Heart left ventricle (tissue), 16 donors: Measurements from ENCODE around the gene SLC6A4. TPM values are rescaled to one million over a fixed set of nuclear protein-coding genes. Genes with fewer than 3 reads are reported as not detected.

Experiments used
- ATAC-seq, 4 donors: fragments of 200-7000 bp; cut with Tn5 transposase; one replicate each; pipeline ENCODE4 v1.9.1; 2020 to 2022; ENCODE audit warnings: moderate library complexity in 4 of 4, mild to moderate bottlenecking in 3 of 4, moderate number of reproducible peaks in 1 of 4
- DNase-seq, 5 donors: peaks; one replicate each; pipeline ENCODE4 v3.0.0-alpha.2; 2020
- H3K27ac ChIP-seq, 12 donors: fragments of 200-600 bp; sonication (generic) in 4 of 12; one replicate each; pipeline versions ENCODE4 v1.5.0 to v1.8.0; 2016 to 2022; ENCODE audit warnings: mild to moderate bottlenecking in 2 of 12
- H3K27me3 ChIP-seq, 9 donors: fragments of 200-600 bp; sonication (generic) in 2 of 9; one replicate each; pipeline versions ENCODE4 v1.5.1 to v1.8.0; 2016 to 2022; ENCODE audit warnings: mild to moderate bottlenecking in 3 of 9
- H3K36me3 ChIP-seq, 9 donors: fragments of 200-600 bp; sonication (generic) in 2 of 9; one replicate each; pipeline versions ENCODE4 v1.5.0 to v1.8.0; 2018 to 2022; ENCODE audit warnings: mild to moderate bottlenecking in 2 of 9
- H3K4me1 ChIP-seq, 12 donors: fragments of 200-600 bp; sonication (generic) in 4 of 12; one replicate each; pipeline versions ENCODE4 v1.5.0 to v1.8.0; 2016 to 2022; ENCODE audit warnings: mild to moderate bottlenecking in 3 of 12
- H3K4me3 ChIP-seq, 12 donors: fragments of 200-600 bp; sonication (generic) in 4 of 12; one replicate each; pipeline versions ENCODE4 v1.5.0 to v1.8.0; 2017 to 2022; ENCODE audit warnings: mild to moderate bottlenecking in 9 of 12, moderate library complexity in 4 of 12
- H3K9me3 ChIP-seq, 12 donors: fragments of 200-600 bp; sonication (generic) in 4 of 12; one replicate each; pipeline versions ENCODE4 v1.5.0 to v1.8.0; 2016 to 2022; ENCODE audit warnings: mild to moderate bottlenecking in 1 of 12
- POLR2A ChIP-seq, 2 donors: fragments of 450-650 bp; IDR thresholded peaks; one replicate each; pipeline ENCODE4 v1.6.1; 2017; ENCODE audit warnings: antibody characterized with exemption in 2 of 2, mild to moderate bottlenecking in 2 of 2, moderate library complexity in 2 of 2
- WGBS, 4 donors: extraction: QIAGEN DNeasy Blood & Tissue Kit in 2 of 4; methylation state at CpG; one replicate each; pipeline versions ENCODE4 v1.1.5 to v1.1.7; 2013 to 2018; 5-methylcytosine and 5-hydroxymethylcytosine counted together
- intact Hi-C, 10 donors: fragments of 100-400 bp; cut with DNase I; formaldehyde crosslinking; loops; one replicate each; pipeline versions ENCODE4 v1.11.1 to v1.14.2; 2022
- polyA plus RNA-seq, 2 donors: library from polyadenylated mRNA; stranded (reverse); fragments of 200-250 nt; gene quantifications; one replicate each; pipeline ENCODE4 v1.2.3, GENCODE V29; 2013
- total RNA-seq, 9 donors: library from RNA; depleted of rRNA in 2 of 9; stranded (reverse); fragments of >200 nt in 2 of 9; fragmentation: NEBNext Ultra II Directional in 3 of 9; extraction: Animal tissue kit (Norgen Biotek cat#: 25700) in 3 of 9; gene quantifications; one replicate each; pipeline versions ENCODE4 v1.1.0 to v1.2.4, GENCODE V29; 2016 to 2023
- TF ChIP-seq, protein P1 (sequence below), 12 donors: fragments of 200-600 bp; sonication (generic) in 4 of 12; IDR thresholded peaks; one replicate each; pipeline versions ENCODE4 v1.5.0 to v1.8.0; 2018 to 2022; ENCODE audit warnings: antibody characterized with exemption in 12 of 12, mild to moderate bottlenecking in 5 of 12
- donor health status: ischemic (EF 13 %, LVEDD 7.1; RV severe dilation, severe dysfunction).
- donor health status: healthy with polysubstance abuse.
- donor health status: DM: no; HTN: yes; CAD: no.
- donor health status: DM: no; HTN: no; CAD: no.
- donor health status: ischemic (EF 25% LVEDD 6.9; RV normal size, moderate dysfunction).
- donor health status: ischemic (EF 25% LVEDD 5.7; RV mildly dilated, moderate dysfunction).
- donor health status: healthy.
- donor health status: DM: yes; HTN: yes; CAD: no.
- donor health status: ischemic (EF 35%, LVEDD 5.7; RV mildly dilated, moderate dysfunction).
- donor health status: nonischemic (EF 11% LVEDD 7.7; RV severe dilation, severe dysfunction).
- donor health status: DM: yes; HTN: yes; CAD: no.
- donor health status: PGD.
- donor health status: ischemic (EF 29% LVEDD 5.4; RV normal size, mild dysfunction).
- donor health status: nonischemic (EF 23%, LVEDD 6.1; RV moderate dilation, normal function).

SLC6A4 gene
- total and polyA plus RNA-seq, 11 donors = 0.04 to 1.8 (median 0.17) TPM; not detected in 4

DNA sequence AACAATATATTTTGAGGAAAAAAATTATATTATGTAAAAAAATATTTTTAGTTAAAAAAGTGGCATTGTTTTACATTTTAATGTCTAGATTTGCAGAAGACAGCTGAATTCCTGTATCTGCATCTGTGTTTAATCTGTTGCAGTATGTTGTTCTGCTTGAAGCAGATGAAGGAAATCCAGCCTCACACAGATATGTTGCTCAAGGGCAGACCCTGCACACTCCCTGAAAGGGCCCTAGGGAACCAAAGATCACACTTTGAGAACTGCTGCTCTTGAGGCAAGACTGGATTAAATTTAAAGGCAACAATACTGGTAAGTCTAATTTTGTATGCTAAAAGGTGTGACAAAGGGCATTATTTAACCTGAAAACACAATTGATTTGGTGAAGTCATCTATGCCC is 16.4 kb upstream of the SLC6A4 start:
- intact Hi-C loops = loop anchor here in 1 of 10 donors (10.0 kb wide), 1 partner anchor 57 kb away; no protein-coding TSS in a partner anchor

DNA sequence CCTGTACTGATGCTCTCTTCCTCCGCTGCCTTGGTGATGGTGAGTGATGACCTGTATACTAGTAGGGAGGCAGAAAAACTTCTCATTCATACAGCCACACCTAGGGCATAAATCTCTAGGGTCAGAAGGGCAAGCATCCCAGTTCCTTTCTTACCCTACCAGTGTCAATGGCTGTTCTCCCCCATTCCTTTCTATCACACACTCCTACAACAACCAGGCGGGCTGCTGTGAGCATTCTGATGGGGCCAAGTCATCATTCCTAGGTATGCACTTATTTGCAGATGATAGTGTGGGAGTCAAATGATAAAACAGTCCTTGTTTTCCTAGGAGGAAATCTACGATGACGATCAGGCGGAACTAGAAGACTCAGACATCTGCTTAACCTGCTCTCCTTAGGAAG is 14.0 kb upstream of the SLC6A4 start:
- no peak overlapping the region for H3K27ac ChIP-seq
- ATAC-seq (no peak), DNase-seq (no peak)
- H3K9me3 ChIP-seq = no peaks in the 10 kb centered on the region
- H3K27me3 ChIP-seq = no peaks in the 10 kb centered on the region
- TF ChIP-seq POLR2A (IDR thresholded peaks at IDR 0.05) = no peak
- TF ChIP-seq, protein P1, sequence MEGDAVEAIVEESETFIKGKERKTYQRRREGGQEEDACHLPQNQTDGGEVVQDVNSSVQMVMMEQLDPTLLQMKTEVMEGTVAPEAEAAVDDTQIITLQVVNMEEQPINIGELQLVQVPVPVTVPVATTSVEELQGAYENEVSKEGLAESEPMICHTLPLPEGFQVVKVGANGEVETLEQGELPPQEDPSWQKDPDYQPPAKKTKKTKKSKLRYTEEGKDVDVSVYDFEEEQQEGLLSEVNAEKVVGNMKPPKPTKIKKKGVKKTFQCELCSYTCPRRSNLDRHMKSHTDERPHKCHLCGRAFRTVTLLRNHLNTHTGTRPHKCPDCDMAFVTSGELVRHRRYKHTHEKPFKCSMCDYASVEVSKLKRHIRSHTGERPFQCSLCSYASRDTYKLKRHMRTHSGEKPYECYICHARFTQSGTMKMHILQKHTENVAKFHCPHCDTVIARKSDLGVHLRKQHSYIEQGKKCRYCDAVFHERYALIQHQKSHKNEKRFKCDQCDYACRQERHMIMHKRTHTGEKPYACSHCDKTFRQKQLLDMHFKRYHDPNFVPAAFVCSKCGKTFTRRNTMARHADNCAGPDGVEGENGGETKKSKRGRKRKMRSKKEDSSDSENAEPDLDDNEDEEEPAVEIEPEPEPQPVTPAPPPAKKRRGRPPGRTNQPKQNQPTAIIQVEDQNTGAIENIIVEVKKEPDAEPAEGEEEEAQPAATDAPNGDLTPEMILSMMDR (IDR thresholded peaks at IDR 0.05) = no peak
- intact Hi-C loops = no loop called here
- H3K4me3 ChIP-seq = no peak overlapping the region
- WGBS, 4 donors = 95 to 100% (median 96%) methylated on average over 5 of the region's 5 CpGs
- H3K36me3 ChIP-seq = peaks cover 0 to 78% (median 55%) of the 10 kb centered on the region in 9 donors
- peaks cover 0 to 12% (median 0%) of the 10 kb centered on the region in 12 donors for H3K4me1 ChIP-seq

More for the DNA sequence above, 16.4 kb upstream of the SLC6A4 start:
- Histone ChIP-seq H3K27me3 (no peaks in the 10 kb centered on the region), H3K27ac (no peak overlapping the region), H3K4me1 (peaks cover 0 to 18% (median 0%) of the 10 kb centered on the region in 12 donors), H3K9me3 (no peaks in the 10 kb centered on the region), H3K4me3 (no peak overlapping the region), H3K36me3 (peaks cover 0 to 90% (median 68%) of the 10 kb centered on the region in 9 donors)
- no peak for TF ChIP-seq POLR2A (IDR thresholded peaks at IDR 0.05)
- TF ChIP-seq, protein P1 (IDR thresholded peaks at IDR 0.05) = no peak
- ATAC-seq (no peak), DNase-seq (no peak)

DNA sequence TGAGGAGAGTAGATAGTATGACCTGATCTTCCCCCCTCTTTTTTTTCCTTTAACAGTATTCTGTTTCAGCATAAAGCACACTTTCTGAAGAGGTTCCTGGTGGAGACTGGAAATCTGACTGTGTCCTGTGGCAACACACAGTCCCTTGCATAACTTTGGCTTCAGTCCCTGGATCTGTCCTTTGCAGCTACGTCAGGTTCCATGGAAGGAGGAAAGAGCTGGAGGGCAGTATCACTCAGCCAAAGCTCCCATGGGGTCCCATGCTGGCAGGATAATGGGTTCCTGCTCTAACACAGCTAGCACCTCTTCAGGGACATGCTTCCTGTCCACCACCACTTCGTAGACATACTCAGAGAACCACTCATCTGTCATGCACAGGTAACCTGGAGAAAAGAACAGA is 13.3 kb upstream of the SLC6A4 start:
- Histone ChIP-seq H3K36me3 (peaks cover 0 to 72% (median 49%) of the 10 kb centered on the region in 9 donors), H3K27ac (no peak overlapping the region), H3K27me3 (no peaks in the 10 kb centered on the region), H3K4me3 (no peak overlapping the region), H3K9me3 (no peaks in the 10 kb centered on the region), H3K4me1 (peaks cover 0 to 12% (median 0%) of the 10 kb centered on the region in 12 donors)
- intact Hi-C loops = no loop called here
- peak in 1 of 5 donors; percentile 34 for DNase-seq
- 62 to 80% (median 72%) methylated on average over 2 of the region's 2 CpGs for WGBS, 4 donors
- TF ChIP-seq, protein P1 (IDR thresholded peaks at IDR 0.05) = no peak
- no peak for TF ChIP-seq POLR2A (IDR thresholded peaks at IDR 0.05)
- peak; percentile 77 to 82 (median 81) for ATAC-seq

DNA sequence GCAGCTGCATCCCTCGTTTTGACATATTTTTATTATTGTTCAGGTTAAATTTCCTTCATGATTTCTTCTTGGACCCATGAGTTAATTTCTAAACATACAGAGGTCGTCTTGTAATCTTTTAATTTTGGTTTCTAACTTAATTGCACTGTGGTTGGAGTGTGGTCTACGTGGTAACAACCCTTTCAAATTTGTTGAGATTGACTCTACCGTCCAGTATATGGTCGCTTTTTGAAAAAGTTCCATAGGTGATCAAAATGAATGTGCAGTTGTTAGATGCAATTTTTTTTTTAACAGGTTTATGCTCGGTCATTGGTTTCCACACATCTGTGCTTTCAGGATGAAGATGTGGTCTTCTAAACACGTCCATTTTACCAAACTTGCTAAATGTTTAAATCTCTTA is 11.0 kb upstream of the SLC6A4 start:
- Histone ChIP-seq H3K4me1 (peaks cover 0 to 12% (median 0%) of the 10 kb centered on the region in 12 donors), H3K4me3 (no peak overlapping the region), H3K9me3 (no peaks in the 10 kb centered on the region), H3K36me3 (peaks cover 0 to 52% (median 35%) of the 10 kb centered on the region in 9 donors), H3K27ac (no peak overlapping the region), H3K27me3 (no peaks in the 10 kb centered on the region)
- TF ChIP-seq, protein P1 (IDR thresholded peaks at IDR 0.05) = no peak
- TF ChIP-seq POLR2A (IDR thresholded peaks at IDR 0.05) = no peak
- DNase-seq (no peak), ATAC-seq (no peak)
- intact Hi-C loops = no loop called here
- WGBS, 4 donors = 91 to 94% (median 93%) methylated on average over 7 of the region's 7 CpGs
